Karpas-422 (cell line): ENCODE results near the gene CPLX4. TPM values are rescaled to one million over a fixed set of nuclear protein-coding genes. Genes with fewer than 3 reads are reported as not detected.

Source experiments
- DNase-seq: peaks from one replicate; pipeline ENCODE4 v3.0.0-alpha.2; 2015
- H2AFZ ChIP-seq: fragments of 200-600 bp; sonication (generic); 2 replicates; pipeline ENCODE4 v1.6.1; 2014; ENCODE audit warnings: antibody characterized with exemption, low read length, mixed read lengths
- H3K27ac ChIP-seq: fragments of 200-600 bp; sonication (generic); 2 replicates; pipeline ENCODE4 v1.5.1; 2014; ENCODE audit warnings: mild to moderate bottlenecking, low read length, moderate library complexity
- H3K27me3 ChIP-seq: fragments of 200-600 bp; sonication (generic); 2 replicates; pipeline ENCODE4 v1.6.1; 2014; ENCODE audit warnings: low read length, mixed read lengths
- H3K36me3 ChIP-seq: fragments of 200-600 bp; sonication (generic); 2 replicates; pipeline ENCODE4 v1.6.1; 2014; ENCODE audit warnings: low read length, mixed read lengths; ENCODE audit not compliant: insufficient read depth
- H3K4me1 ChIP-seq: fragments of 200-600 bp; sonication (generic); 2 replicates; pipeline ENCODE4 v1.6.1; 2014; ENCODE audit warnings: mild to moderate bottlenecking, low read length, mixed read lengths
- H3K4me2 ChIP-seq: fragments of 200-600 bp; sonication (generic); 2 replicates; pipeline ENCODE4 v1.6.1; 2014; ENCODE audit warnings: low read length, low read depth, mild to moderate bottlenecking; ENCODE audit not compliant: poor library complexity, severe bottlenecking
- H3K4me3 ChIP-seq: fragments of 200-600 bp; sonication (generic); 2 replicates; pipeline ENCODE4 v1.5.1; 2014; ENCODE audit warnings: mild to moderate bottlenecking, antibody characterized with exemption, low read length, mixed read lengths
- H3K79me2 ChIP-seq: fragments of 200-600 bp; sonication (generic); 2 replicates; pipeline ENCODE4 v1.6.1; 2014; ENCODE audit warnings: mild to moderate bottlenecking, low read length, mixed read lengths
- H3K9ac ChIP-seq: fragments of 200-600 bp; sonication (generic); 2 replicates; pipeline ENCODE4 v1.6.0; 2014; ENCODE audit warnings: low read length
- H3K9me2 ChIP-seq: fragments of 200-600 bp; sonication (generic), shearing (Covaris generic); replicated peaks from 2 replicates; pipeline ENCODE4 v1.6.0; 2014; ENCODE audit warnings: mild to moderate bottlenecking, low read length, moderate library complexity; ENCODE audit not compliant: insufficient read depth
- H3K9me3 ChIP-seq: fragments of 300-700, 200-600 bp; sonication (generic); 2 replicates; pipeline ENCODE4 v1.6.1; 2014; ENCODE audit warnings: low read length, mixed read lengths
- H4K20me1 ChIP-seq: fragments of 200-600 bp; sonication (generic); 2 replicates; pipeline ENCODE4 v1.6.1; 2014; ENCODE audit warnings: mild to moderate bottlenecking, antibody characterized with exemption, low read length, low read depth; ENCODE audit not compliant: insufficient read depth
- total RNA-seq: library from RNA; depleted of rRNA; stranded (reverse); fragments of >200 nt; shearing (Covaris generic); gene quantifications from 2 replicates; pipeline ENCODE4 v1.2.3, GENCODE V29; 2014; ENCODE audit warnings: low replicate concordance

Gene CPLX4
- total RNA-seq, 1 experiment from 2014 or later: not detected

GRCh38 chr18:59267503-59268126 is 50.8 kb downstream of the CPLX4 start:
- Histone ChIP-seq H2AFZ (no peak overlapping the region), H3K9me3 (no peaks in the 10 kb centered on the region), H3K36me3 (no peaks in the 10 kb centered on the region), H3K27me3 (no peaks in the 10 kb centered on the region), H4K20me1 (no peaks in the 10 kb centered on the region), H3K9me2 (no peaks in the 10 kb centered on the region), H3K27ac (no peak overlapping the region), H3K4me1 (no peaks in the 10 kb centered on the region), H3K9ac (no peak overlapping the region), H3K4me2 (no peak overlapping the region), H3K79me2 (no peaks in the 10 kb centered on the region), H3K4me3 (no peak overlapping the region)
- no peak for DNase-seq

- H3K4me1 ChIP-seq: no peaks in the 10 kb centered on the region
These were observed 51.5 kb downstream of the CPLX4 start for GRCh38 chr18:59266886-59267502.

DNA sequence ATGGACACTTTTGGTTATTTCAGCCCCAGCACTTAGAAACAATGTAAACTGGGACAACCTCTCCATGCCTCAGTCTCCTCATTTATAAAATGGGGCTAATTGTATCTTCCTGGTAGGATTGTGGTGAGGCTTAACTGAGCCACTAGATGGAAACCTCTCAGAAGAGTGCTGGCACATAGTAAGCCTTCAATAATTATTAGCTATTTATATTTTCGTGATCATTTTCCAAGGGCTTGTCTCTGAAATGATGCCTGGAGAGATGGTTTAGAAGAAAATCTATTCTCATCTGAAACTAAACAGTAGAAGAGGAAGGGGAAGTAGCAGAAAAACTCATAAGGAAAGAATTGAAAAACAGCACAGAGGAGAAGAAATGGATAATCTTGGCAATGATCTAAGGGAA is 52.0 kb downstream of the CPLX4 start:
- DNase-seq: no peak
- Histone ChIP-seq H3K4me1 (no peaks in the 10 kb centered on the region), H3K4me2 (no peak overlapping the region), H2AFZ (no peak overlapping the region), H3K79me2 (no peaks in the 10 kb centered on the region), H4K20me1 (no peaks in the 10 kb centered on the region), H3K36me3 (no peaks in the 10 kb centered on the region), H3K27ac (no peak overlapping the region), H3K9ac (no peak overlapping the region), H3K27me3 (no peaks in the 10 kb centered on the region), H3K9me3 (no peaks in the 10 kb centered on the region), H3K9me2 (no peaks in the 10 kb centered on the region), H3K4me3 (no peak overlapping the region)

More at GRCh38 chr18:59266886-59267502, 51.5 kb downstream of the CPLX4 start:
- Histone ChIP-seq H3K4me2 (no peak overlapping the region), H3K27me3 (no peaks in the 10 kb centered on the region), H3K4me3 (no peak overlapping the region), H4K20me1 (no peaks in the 10 kb centered on the region), H3K79me2 (no peaks in the 10 kb centered on the region), H3K36me3 (no peaks in the 10 kb centered on the region), H3K9me3 (no peaks in the 10 kb centered on the region), H2AFZ (no peak overlapping the region), H3K9ac (no peak overlapping the region), H3K27ac (no peak overlapping the region), H3K9me2 (no peaks in the 10 kb centered on the region)
- no peak for DNase-seq

GRCh38 chr18:59265974-59266369 is 52.5 kb downstream of the CPLX4 start:
- H4K20me1 ChIP-seq: no peaks in the 10 kb centered on the region
- peak overlapping the region; percentile 44 for H3K4me2 ChIP-seq
- no peaks in the 10 kb centered on the region for H3K9me2 ChIP-seq
- H3K4me1 ChIP-seq: no peaks in the 10 kb centered on the region
- no peak overlapping the region for H3K9ac ChIP-seq
- H2AFZ ChIP-seq: no peak overlapping the region
- H3K79me2 ChIP-seq: no peaks in the 10 kb centered on the region
- no peak overlapping the region for H3K27ac ChIP-seq
- no peak for DNase-seq
- H3K36me3 ChIP-seq: no peaks in the 10 kb centered on the region
- no peaks in the 10 kb centered on the region for H3K27me3 ChIP-seq
- H3K4me3 ChIP-seq: no peak overlapping the region
- H3K9me3 ChIP-seq: no peaks in the 10 kb centered on the region

- H3K4me3 ChIP-seq: peak overlapping the region; percentile 55; the same call in 1 of the 2 replicates
- H2AFZ ChIP-seq: no peak overlapping the region; the same call in 1 of the 2 replicates
- H3K4me1 ChIP-seq: no peaks in the 10 kb centered on the region
- no peaks in the 10 kb centered on the region for H3K9me3 ChIP-seq
- no peaks in the 10 kb centered on the region for H3K9me2 ChIP-seq
- peak overlapping the region; percentile 44 for H3K4me2 ChIP-seq
- no peaks in the 10 kb centered on the region for H3K27me3 ChIP-seq
- DNase-seq: peak; percentile 61
- no peaks in the 10 kb centered on the region for H4K20me1 ChIP-seq
- no peak overlapping the region for H3K27ac ChIP-seq
- no peaks in the 10 kb centered on the region for H3K79me2 ChIP-seq
- no peak overlapping the region for H3K9ac ChIP-seq
- H3K36me3 ChIP-seq: no peaks in the 10 kb centered on the region
These were observed 53.0 kb downstream of the CPLX4 start for GRCh38 chr18:59265246-59265973.

DNA sequence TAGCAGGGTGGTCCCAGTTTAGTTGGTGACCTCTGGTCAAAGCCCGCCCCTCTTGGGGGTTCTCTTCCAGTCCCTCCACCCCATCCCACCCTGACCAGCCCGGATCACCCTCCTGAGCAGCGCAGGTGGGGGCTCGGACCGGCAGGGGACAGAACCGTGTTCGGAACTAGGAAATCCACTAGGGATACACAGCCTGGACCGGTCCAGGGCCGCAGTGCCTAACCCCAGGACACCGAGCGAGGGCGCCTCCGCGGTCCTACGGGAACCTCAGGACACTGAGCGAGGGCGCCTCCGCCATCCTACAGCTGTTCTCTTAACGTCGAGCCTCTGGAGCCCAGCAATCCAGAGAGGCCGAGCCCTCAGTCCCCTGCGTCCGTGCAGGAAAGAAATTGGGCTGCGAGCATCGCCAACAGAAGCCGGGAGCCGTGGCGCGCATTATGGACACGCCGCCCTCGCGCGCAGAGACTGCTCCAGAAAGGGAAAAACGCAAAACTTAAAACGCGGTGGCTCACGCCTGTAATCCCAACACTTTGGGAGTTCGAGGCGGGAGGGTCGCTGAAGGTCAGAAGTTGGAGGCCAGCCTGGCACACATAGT is 53.7 kb downstream of the CPLX4 start:
- H3K9ac ChIP-seq: no peak overlapping the region
- H4K20me1 ChIP-seq: no peaks in the 10 kb centered on the region
- H3K27me3 ChIP-seq: no peaks in the 10 kb centered on the region
- H3K36me3 ChIP-seq: no peaks in the 10 kb centered on the region
- H3K9me3 ChIP-seq: no peaks in the 10 kb centered on the region
- H3K4me2 ChIP-seq: peak overlapping the region; percentile 44
- no peaks in the 10 kb centered on the region for H3K79me2 ChIP-seq
- H2AFZ ChIP-seq: no peak overlapping the region
- H3K9me2 ChIP-seq: no peaks in the 10 kb centered on the region
- peak overlapping the region; percentile 55; the same call in 1 of the 2 replicates for H3K4me3 ChIP-seq
- H3K27ac ChIP-seq: no peak overlapping the region
- DNase-seq: no peak
- no peaks in the 10 kb centered on the region for H3K4me1 ChIP-seq

DNA sequence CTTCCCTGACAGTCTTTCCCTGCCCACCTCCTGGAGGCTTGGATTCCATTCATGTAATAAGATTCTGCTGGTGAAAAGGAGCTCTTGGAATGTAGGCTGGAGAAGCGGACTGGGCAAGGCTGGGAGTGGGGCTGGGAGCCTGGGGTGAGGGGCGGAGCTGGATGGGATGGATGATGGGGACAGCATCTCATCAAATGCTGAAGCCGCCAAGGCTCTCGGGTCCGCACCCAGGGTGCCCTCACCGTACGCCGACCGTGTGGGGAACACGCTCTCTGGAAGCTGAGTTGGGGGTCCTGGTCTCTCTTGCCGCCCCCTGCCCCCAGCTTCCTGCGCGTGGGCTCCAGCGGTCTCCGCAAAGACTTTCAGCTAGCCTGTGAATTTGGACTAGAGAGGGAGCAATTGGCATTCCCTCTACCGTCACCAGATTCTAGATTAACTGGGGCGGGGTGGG is 54.3 kb downstream of the CPLX4 start:
- no peak overlapping the region for H3K4me3 ChIP-seq
- no peaks in the 10 kb centered on the region for H3K27me3 ChIP-seq
- no peaks in the 10 kb centered on the region for H3K4me1 ChIP-seq
- H3K9me2 ChIP-seq: no peaks in the 10 kb centered on the region
- no peak overlapping the region for H3K9ac ChIP-seq
- H3K9me3 ChIP-seq: no peaks in the 10 kb centered on the region
- no peak for DNase-seq
- H3K27ac ChIP-seq: no peak overlapping the region
- no peak overlapping the region for H2AFZ ChIP-seq
- no peaks in the 10 kb centered on the region for H3K79me2 ChIP-seq
- no peaks in the 10 kb centered on the region for H3K36me3 ChIP-seq
- H4K20me1 ChIP-seq: no peaks in the 10 kb centered on the region
- H3K4me2 ChIP-seq: no peak overlapping the region

- Histone ChIP-seq H3K79me2 (no peaks in the 10 kb centered on the region), H3K36me3 (no peaks in the 10 kb centered on the region), H3K27me3 (no peaks in the 10 kb centered on the region), H3K4me3 (no peak overlapping the region), H3K4me1 (no peaks in the 10 kb centered on the region), H3K9me2 (no peaks in the 10 kb centered on the region), H2AFZ (no peak overlapping the region), H3K27ac (no peak overlapping the region), H3K4me2 (no peak overlapping the region), H3K9me3 (no peaks in the 10 kb centered on the region), H3K9ac (no peak overlapping the region), H4K20me1 (no peaks in the 10 kb centered on the region)
- DNase-seq: no peak
These were observed 54.8 kb downstream of the CPLX4 start for GRCh38 chr18:59263661-59264060.
